Hepatic stellate cell (primary cell): Measurements from ENCODE around the gene CFAP77.

ENCODE experiments used
- DNase-seq: peaks from one replicate; pipeline ENCODE4 v3.0.0; 2011; ENCODE audit warnings: low spot score

Gene CFAP77

DNA sequence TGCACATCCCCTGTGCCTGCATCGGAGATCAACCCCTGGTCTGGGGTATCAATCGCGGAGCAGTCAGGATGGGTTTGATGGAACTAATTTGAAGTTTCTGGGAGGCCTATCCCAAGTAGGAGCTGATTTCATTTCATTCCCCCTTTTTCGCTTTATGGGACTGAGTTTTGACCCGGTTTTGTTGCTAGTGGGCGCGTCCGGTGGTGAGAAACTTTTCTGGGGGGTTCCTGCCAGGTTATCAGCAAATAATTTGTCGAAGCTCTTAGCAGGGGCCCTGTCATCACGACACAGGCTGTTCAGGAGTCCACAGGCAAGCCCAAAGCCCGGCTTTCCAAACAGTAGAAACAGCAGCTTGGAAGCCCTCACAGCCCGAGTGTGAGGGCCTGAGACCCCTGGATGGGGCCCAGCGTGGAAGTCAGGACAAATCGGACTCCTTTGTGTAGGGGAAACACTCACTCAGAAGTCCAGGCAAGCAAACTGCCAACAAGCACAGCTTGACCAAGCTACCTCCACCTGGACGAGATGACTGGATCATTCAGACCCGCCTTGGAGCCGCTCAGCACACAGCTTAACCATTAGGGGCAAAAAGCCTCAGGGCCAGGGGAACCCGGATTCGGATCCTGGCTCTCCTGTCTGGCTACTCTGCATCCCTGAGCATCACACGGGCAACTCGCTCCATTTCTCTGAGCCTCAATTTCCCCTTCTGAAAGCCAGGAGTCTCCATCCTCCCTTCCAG, 108.0 kb downstream of the CFAP77 start:
- no peak for DNase-seq

DNA sequence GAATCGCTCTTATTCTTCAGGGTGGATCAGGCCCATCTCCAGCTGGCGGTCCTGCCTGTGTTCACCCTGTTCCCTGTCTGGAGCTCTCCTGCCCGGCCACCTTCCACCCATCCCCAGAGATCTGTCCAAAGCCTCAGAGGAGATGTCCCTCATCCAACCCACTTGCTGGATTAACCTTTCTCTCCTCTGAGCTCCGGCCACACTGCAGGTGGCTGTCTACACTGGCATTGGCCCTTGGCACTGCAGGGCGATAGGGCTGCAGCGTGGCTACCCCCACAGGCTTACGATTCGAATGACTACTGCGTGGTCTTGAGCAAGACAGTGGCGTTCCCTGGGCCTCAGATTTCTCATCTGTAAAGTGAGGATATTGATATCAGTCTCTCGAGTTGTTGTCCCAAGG, 108.6 kb downstream of the CFAP77 start:
- DNase-seq, result no peak

- no peak for DNase-seq
Observed at GRCh38 chr9:132519033-132519432, 109.0 kb downstream of the CFAP77 start.

DNA sequence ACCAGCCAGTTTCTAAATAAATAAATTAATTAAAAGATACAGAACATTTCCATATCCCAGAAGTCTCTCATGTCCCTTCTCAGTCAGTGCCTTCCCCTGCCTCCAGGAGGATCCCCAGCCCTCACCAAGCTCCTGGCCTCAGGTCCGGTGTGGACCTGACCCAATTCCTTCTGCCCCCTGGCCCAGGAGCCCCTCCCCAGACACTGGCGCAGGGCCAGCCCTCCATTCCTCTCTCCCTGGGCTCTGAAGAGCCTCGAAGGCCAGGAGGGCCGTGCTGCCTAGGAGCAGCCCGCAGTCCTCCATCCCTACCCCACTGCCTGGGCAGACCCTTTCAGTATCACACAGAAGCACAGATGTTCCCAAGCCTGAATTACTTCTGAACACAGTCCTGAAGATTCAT, 110.6 kb downstream of the CFAP77 start:
- DNase-seq, result no peak

GRCh38 chr9:132525308-132526023, 115.5 kb downstream of the CFAP77 start:
- no peak for DNase-seq

DNA sequence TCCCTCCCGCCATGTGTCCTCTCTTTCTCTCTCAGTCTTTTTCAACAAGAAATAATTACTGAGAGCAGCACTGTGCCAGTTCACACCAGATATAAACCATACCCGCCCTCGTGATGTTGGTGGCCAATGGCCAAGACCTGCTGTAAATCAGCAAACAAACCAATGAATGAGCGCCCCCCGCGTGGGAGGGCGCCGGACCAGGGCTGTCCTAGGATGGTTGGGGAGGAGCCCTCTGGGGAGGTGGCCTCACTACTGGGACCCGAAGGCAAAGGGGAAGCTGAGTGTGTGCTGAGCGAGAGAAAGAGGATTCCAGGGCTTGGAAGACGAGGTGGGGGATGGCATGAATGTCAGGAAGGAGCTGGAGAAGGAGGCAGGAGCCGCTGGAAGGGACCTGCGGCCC, 121.2 kb downstream of the CFAP77 start:
- no peak for DNase-seq

DNA sequence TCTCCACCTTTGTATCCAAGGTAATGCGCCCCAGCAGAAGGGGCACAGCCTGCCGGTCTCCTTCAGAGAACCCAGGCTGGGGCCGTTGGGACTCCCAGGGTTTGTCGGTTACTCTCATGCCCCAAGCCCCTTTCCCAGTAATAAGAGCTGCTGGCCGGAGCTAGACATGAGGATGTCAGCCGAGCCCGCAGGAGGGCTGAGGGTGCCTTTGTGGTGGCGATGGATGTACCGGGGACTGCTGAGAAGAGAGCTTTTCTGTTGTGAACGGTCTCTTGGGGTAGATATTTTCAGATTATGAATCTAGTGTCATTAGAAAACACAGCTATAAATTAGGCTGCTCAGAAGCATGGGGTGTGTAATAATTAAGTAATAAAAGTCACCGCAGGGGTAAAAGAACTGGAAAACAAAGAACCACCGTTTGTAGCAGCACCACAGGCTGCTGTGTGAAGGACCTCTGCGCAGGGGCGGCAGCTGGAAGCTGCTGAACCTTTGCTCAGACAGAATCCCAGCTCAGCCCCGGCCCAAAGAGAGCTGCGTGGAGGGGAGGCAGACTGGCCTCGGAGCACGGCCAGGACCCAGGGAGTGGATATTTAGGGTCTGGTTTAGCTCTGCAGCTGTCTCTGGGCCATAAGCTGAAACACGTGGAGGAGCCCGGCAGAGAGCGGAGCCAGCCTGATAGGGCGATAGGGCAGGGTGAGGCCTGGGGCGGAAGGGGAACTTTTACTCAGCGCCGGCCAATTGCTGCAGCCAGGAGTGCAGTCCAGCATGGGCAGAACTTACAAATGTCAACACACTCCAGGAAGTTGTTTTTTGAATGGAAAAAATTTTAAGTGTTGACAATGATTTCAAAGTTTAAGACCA, 121.9 kb downstream of the CFAP77 start:
- DNase-seq, result no peak

- no peak for DNase-seq
Observed at GRCh38 chr9:132534832-132535231, 124.8 kb downstream of the CFAP77 start.

DNA sequence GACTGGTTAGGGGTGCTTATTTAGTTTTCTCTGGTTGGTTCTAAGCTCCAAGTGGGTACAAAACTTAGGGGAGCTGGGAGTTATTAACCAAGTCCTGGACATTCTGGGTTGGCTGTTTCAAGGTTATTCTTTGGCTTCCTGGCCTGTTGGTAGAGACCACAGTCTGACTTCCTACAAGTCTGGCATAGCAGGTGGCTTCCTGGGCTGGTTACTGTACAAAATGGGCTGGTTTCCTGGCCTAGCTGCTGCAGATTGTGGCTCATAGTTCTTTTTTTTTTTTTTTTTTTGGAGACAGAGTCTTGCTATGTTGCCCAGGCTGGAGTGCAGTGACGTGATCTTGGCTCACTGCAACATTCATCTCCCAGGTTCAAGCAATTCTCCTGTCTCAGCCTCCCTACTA, 126.1 kb downstream of the CFAP77 start:
- DNase-seq, result no peak

- no peak for DNase-seq
Observed at GRCh38 chr9:132537352-132537751, 127.3 kb downstream of the CFAP77 start.

DNA sequence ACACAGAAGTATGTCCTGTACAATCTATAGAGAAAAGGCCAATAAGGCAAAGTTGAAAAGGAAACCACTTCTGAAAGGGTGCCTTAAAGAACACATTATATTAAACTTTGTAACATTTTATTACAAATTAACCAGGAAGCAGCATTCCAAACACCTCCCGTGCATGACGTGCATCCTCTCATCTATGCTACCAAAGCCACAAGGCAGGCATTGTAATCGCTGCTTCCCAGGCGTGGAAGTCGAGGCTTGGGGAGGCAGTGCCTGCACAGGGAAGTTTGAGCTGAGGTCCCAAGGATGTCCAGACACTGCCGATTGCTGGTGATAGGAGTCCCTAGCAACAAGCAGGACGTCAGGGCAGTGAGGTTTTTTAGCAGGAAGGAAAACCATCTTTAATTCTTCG, 128.1 kb downstream of the CFAP77 start:
- DNase-seq, result no peak

- no peak for DNase-seq
Observed at GRCh38 chr9:132539096-132539495, 129.1 kb downstream of the CFAP77 start.

DNA sequence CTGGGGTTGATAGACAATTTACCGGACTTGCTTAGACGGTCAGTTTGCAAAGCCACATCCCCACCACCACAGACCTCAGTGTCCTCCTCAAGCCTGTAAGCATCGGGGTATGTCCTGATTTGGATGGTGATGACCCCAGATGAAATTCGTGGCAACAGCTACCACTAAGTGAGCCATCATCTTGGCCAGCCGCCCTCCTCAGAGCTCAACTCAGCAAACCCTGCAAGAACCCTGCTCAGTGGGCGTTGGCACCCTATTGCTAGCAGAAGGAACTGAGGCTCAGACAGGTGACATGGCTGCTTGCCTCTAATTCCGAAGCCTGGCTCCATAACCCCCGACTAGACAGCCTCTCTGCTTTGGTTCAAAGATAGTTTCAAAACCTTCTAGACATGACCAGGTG, 131.0 kb downstream of the CFAP77 start:
- no peak for DNase-seq

DNA sequence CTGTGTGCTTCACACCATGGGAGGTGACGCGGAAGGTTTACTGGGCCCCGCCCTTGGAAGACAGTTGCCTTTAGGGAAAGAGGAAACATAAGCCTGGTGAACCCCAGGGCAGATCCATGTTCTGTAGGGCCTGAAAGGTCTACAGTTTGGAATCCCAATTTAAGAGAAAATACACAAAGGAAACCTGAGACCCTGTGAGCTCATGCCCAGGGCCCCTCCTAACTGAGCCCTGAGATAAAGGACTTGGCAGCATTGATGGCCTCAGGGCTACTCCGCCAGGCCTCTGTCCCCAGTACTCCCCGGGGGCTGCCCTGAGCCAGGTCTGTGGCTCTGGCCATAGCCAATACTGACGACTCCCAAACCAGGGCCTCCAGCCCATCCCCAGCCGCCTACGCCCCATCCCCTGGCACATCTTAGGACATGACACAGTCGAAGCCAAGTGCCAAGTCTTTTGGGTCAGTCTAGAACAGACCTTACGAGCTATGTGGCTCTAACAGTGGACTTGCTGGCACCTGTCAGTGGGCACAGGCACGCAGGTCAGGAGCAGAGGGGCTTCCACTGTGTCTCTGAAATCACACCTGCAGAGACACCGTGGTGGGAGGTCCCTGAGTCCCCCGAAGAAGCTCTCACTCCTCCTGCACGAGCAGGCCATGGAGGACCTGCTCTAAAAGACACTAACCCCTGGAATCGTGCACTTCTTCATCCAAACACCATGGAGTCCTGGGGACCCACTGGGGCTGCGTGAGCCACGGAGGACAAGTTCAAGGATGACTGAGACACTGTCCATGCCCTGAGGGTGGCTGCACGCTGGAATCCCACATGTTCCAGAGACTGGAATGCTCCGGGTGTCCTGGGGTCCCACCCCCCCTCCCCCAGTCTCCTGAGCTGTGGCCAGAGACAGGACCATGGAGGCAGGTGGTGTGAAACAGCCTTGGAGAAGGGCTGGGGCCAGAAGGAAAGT, 132.1 kb downstream of the CFAP77 start:
- no peak for DNase-seq

- DNase-seq, result no peak
Observed at GRCh38 chr9:132543251-132543650, 133.2 kb downstream of the CFAP77 start.

DNA sequence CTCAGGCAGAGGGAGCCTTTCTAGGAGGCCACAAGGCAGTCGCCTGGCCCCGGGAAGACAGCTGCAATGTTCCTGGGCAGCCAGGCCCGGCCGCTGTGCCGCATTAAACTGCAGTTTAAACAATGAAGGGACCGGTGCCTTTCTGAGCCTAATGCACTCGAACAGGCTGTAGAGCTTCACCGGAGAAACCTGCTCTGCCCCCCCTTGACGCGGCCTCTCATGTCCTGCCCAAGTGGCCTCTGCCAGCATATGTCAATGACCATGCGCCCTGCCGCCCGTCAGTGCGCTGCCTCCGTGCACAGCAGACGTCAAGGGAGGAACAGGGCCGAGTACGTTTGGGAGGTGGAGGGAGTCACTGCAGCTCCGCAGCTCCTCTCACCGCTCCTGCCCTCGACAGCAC, 133.9 kb downstream of the CFAP77 start:
- DNase-seq, result no peak

DNA sequence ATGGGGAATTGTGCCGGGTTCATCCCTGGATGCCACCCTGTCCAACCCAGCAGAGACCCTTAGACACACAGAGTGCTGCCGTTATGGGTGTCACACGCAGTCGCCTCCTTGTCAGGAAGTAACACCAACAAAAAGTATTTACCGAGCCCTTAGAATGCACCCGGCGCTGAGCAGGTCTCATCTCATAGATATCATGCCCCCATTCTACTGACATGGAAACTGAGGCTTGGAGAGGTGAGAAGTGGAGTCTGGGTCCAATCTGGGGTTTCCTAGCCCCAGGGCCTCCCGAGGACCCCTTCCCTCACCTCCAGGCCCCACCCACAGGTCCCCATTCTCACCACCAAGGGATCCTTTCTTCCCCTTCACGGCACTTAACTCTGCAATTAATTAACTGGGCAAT, 135.6 kb downstream of the CFAP77 start:
- no peak for DNase-seq

DNA sequence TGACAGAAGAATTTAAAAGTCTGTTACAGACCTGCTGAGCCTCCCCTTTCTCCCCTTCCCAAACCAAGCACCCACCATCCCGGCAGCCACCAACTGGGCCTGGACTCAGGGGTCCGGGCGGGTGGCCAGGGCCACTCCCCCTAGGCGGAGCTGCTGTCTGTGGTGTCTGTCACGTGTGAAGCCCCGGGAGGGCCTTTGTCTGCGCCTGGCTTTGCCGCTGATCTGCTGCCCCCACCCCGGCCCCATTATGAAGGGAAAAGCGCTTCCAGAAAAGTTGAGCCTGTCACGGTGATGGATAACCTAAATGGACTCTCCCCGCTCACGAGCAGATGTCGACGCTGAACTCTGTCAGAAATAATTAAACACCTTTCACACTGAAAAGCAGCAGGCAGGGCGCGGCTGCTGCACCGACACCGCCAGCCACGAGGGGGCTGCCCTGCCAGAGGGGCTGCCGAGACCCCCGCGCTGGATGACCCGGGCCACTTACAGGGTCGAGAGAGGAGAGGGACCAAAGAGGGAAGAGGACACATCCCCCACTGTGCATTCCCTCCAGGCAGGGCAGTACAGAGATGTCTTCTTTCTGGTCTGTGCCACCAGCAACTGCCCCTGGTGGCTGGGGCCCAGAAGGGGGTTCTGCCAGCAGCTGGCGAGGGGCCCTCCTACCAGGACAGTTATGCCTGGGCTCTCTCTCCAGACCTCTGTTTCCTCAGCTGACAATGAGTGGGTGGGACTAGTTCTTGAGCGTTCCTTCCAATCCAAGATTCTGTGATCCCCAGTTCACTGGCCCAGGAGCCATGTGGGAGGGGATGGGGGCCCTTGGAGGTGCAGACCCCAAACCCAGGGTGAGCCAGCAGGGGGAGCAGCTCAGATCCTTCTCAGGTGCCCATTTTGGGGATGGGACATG, 136.4 kb downstream of the CFAP77 start:
- DNase-seq, result no peak

GRCh38 chr9:132547052-132547431, 137.0 kb downstream of the CFAP77 start:
- no peak for DNase-seq

DNA sequence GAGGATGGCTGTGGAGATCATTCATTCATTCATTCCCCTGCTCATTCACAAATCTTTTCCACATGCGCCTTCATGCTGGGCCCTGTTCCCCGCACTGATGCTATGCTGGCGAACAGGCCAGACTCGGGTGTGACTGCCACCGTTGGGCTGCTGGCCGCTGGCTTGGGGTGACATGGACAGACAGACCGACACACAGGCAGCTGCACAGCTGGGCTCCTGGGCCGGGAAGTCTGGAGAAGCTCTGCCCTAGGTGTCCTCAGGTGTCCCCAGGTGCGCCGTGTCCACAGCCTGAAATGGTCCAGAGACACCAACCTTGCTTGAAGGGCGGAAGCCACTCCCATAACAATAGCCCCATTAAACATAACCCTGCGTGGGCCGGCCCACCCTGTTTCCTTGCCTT, 137.4 kb downstream of the CFAP77 start:
- no peak for DNase-seq
